Ascending aorta (tissue), 2 donors: ENCODE results near the gene EXOC4. TPM values are rescaled to one million over a fixed set of nuclear protein-coding genes. Genes with fewer than 3 reads are reported as not detected.

Source experiments
- DNase-seq, 2 donors: peaks; one replicate each; pipeline ENCODE4 v3.0.0-alpha.2; 2019; ENCODE audit warnings: low spot score in 2 of 2
- H3K27ac ChIP-seq, 2 donors: fragments of 200-600 bp; sonication (generic); one replicate each; pipeline ENCODE4 v1.5.1; 2016 to 2017; ENCODE audit warnings: mild to moderate bottlenecking in 1 of 2
- H3K27me3 ChIP-seq: fragments of 200-600 bp; sonication (generic); one replicate; pipeline ENCODE4 v1.5.1; 2017
- H3K36me3 ChIP-seq, 2 donors: fragments of 200-600 bp; sonication (generic); one replicate each; pipeline ENCODE4 v1.5.1; 2016
- H3K4me1 ChIP-seq, 2 donors: fragments of 200-600 bp; sonication (generic); one replicate each; pipeline ENCODE4 v1.5.1; 2016 to 2017; ENCODE audit warnings: mild to moderate bottlenecking in 1 of 2
- H3K4me3 ChIP-seq, 2 donors: fragments of 200-600 bp; sonication (generic); one replicate each; pipeline ENCODE4 v1.5.1; 2016 to 2017; ENCODE audit warnings: mild to moderate bottlenecking in 1 of 2
- H3K9me3 ChIP-seq, 2 donors: fragments of 200-600 bp; sonication (generic); one replicate each; pipeline ENCODE4 v1.5.1; 2016
- CTCF ChIP-seq, 3 experiments: fragments of 200-600 bp in 2 of 3; fragments of 450-650 bp in 1 of 3; sonication (generic) in 2 of 3; IDR thresholded peaks; one replicate each; pipeline ENCODE4 v1.5.1; 2016 to 2019; ENCODE audit warnings: antibody characterized with exemption in 3 of 3, mild to moderate bottlenecking in 1 of 3, moderate library complexity in 1 of 3
- intact Hi-C: fragments of 100-400 bp; cut with DNase I; formaldehyde crosslinking; loops from one replicate; pipeline ENCODE4 v1.15.1; 2023
- total RNA-seq: library from RNA; depleted of rRNA; stranded (reverse); fragments of >200 nt; gene quantifications from one replicate; pipeline ENCODE4 v1.1.0, GENCODE V29; 2016

EXOC4 gene
- total RNA-seq, 1 donor from 2014 or later: 27.1 TPM

- Histone ChIP-seq H3K9me3 (no peaks in the 10 kb centered on the region), H3K4me1 (no peaks in the 10 kb centered on the region), H3K4me3 (no peak overlapping the region), H3K27me3 (no peaks in the 10 kb centered on the region), H3K36me3 (peaks cover 0 to 6% of the 10 kb centered on the region in 2 donors), H3K27ac (no peak overlapping the region)
- DNase-seq: no peak
- intact Hi-C loops: no loop called here
- no peak for TF ChIP-seq CTCF (IDR thresholded peaks at IDR 0.05)
These were observed 119.5 kb downstream of the EXOC4 start for GRCh38 chr7:133372337-133372736.

GRCh38 chr7:133376514-133376913, 123.6 kb downstream of the EXOC4 start:
- H3K4me3 ChIP-seq: no peak overlapping the region
- no peak for DNase-seq
- H3K27ac ChIP-seq: no peak overlapping the region
- H3K27me3 ChIP-seq: no peaks in the 10 kb centered on the region
- peaks cover 0 to 6% of the 10 kb centered on the region in 2 donors for H3K36me3 ChIP-seq
- no peaks in the 10 kb centered on the region for H3K9me3 ChIP-seq
- no peaks in the 10 kb centered on the region for H3K4me1 ChIP-seq
- no peak for TF ChIP-seq CTCF (IDR thresholded peaks at IDR 0.05)
- intact Hi-C loops: no loop called here

GRCh38 chr7:133381965-133382364, 129.1 kb downstream of the EXOC4 start:
- DNase-seq: no peak
- intact Hi-C loops: no loop called here
- Histone ChIP-seq H3K9me3 (no peaks in the 10 kb centered on the region), H3K4me3 (no peak overlapping the region), H3K36me3 (no peaks in the 10 kb centered on the region), H3K27me3 (no peaks in the 10 kb centered on the region), H3K4me1 (no peaks in the 10 kb centered on the region), H3K27ac (no peak overlapping the region)
- no peak for TF ChIP-seq CTCF (IDR thresholded peaks at IDR 0.05)

GRCh38 chr7:133382775-133383559, 130.1 kb downstream of the EXOC4 start:
- DNase-seq: no peak
- no peaks in the 10 kb centered on the region for H3K36me3 ChIP-seq
- H3K27me3 ChIP-seq: no peaks in the 10 kb centered on the region

GRCh38 chr7:133386205-133386604, 133.3 kb downstream of the EXOC4 start:
- H3K27me3 ChIP-seq: no peaks in the 10 kb centered on the region
- no peak overlapping the region for H3K27ac ChIP-seq
- DNase-seq: no peak
- no peak for TF ChIP-seq CTCF (IDR thresholded peaks at IDR 0.05)
- no peaks in the 10 kb centered on the region for H3K36me3 ChIP-seq
- H3K4me3 ChIP-seq: no peak overlapping the region
- intact Hi-C loops: no loop called here
- no peaks in the 10 kb centered on the region for H3K9me3 ChIP-seq
- H3K4me1 ChIP-seq: no peaks in the 10 kb centered on the region

More at GRCh38 chr7:133382775-133383559, 130.1 kb downstream of the EXOC4 start:
- Histone ChIP-seq H3K4me3 (no peak overlapping the region), H3K4me1 (no peaks in the 10 kb centered on the region), H3K9me3 (no peaks in the 10 kb centered on the region), H3K27ac (no peak overlapping the region)
- intact Hi-C loops: no loop called here
- TF ChIP-seq CTCF (IDR thresholded peaks at IDR 0.05): no peak
